GM18526 (cell line): Measurements from ENCODE around the gene ILKAP.

Experiments
- POLR2A ChIP-seq: IDR thresholded peaks from 3 replicates; pipeline ENCODE4 v1.6.1; 2011; ENCODE audit not compliant: insufficient read length; ENCODE audit errors: extremely low read depth

Gene ILKAP

GRCh38 chr2:238226698-238227586, 23.4 kb upstream of the ILKAP start:
- no peak for TF ChIP-seq POLR2A

- no peak for TF ChIP-seq POLR2A
Measured at GRCh38 chr2:238225911-238226697, 22.6 kb upstream of the ILKAP start.

GRCh38 chr2:238225121-238225520, 21.6 kb upstream of the ILKAP start:
- TF ChIP-seq POLR2A = no peak

- no peak for TF ChIP-seq POLR2A
Measured at GRCh38 chr2:238224356-238225035, 21.0 kb upstream of the ILKAP start.

GRCh38 chr2:238220892-238221521, 17.5 kb upstream of the ILKAP start:
- no peak for TF ChIP-seq POLR2A

GRCh38 chr2:238220274-238220891, 16.9 kb upstream of the ILKAP start:
- no peak for TF ChIP-seq POLR2A

GRCh38 chr2:238216651-238217184, 13.2 kb upstream of the ILKAP start:
- TF ChIP-seq POLR2A = no peak

- TF ChIP-seq POLR2A = no peak
Measured at GRCh38 chr2:238207006-238207405, 3.5 kb upstream of the ILKAP start.

GRCh38 chr2:238203973-238204683, 633 bp upstream of the ILKAP start:
- TF ChIP-seq POLR2A = no peak

GRCh38 chr2:238202326-238203093, 985 bp downstream of the ILKAP start:
- no peak for TF ChIP-seq POLR2A

GRCh38 chr2:238190445-238190844, 13.1 kb downstream of the ILKAP start:
- TF ChIP-seq POLR2A = no peak

GRCh38 chr2:238187618-238188548, 15.6 kb downstream of the ILKAP start:
- no peak for TF ChIP-seq POLR2A
